Esophagus muscularis mucosa (tissue), 4 donors: ENCODE results near the gene PRKCH.

ENCODE experiments used
- CTCF ChIP-seq, 3 experiments: fragments of 200-600 bp in 2 of 3; fragments of 450-650 bp in 1 of 3; sonication (generic) in 2 of 3; IDR thresholded peaks; one replicate each; pipeline ENCODE4 v1.5.1; 2017 to 2019; ENCODE audit warnings: antibody characterized with exemption in 3 of 3, mild to moderate bottlenecking in 2 of 3, moderate library complexity in 1 of 3
- EP300 ChIP-seq: sonication (generic); formaldehyde crosslinking; IDR thresholded peaks from one replicate; pipeline ENCODE4 v1.6.1; 2017; ENCODE audit warnings: antibody characterized with exemption
- POLR2A ChIP-seq: fragments of 450-650 bp; IDR thresholded peaks from one replicate; pipeline ENCODE4 v1.6.1; 2017; ENCODE audit warnings: antibody characterized with exemption, moderate library complexity, mild to moderate bottlenecking, low read depth

GRCh38 chr14:61343471-61343870 lies 22.1 kb downstream of the PRKCH start:
- TF ChIP-seq CTCF (IDR thresholded peaks at IDR 0.05) (no peak), POLR2A (no peak), EP300 (no peak)
